Glutamatergic neuron (in vitro differentiated cells): Measurements from ENCODE around the gene TPO. TPM values are rescaled to one million over a fixed set of nuclear protein-coding genes. Genes with fewer than 3 reads are reported as not detected.

ENCODE experiments used
- DNase-seq: peaks from one replicate; pipeline ENCODE4 v3.0.0; 2022
- H3K27ac Mint-ChIP-seq: one replicate; pipeline ENCODE4 v1.8.0; 2020; ENCODE audit warnings: mild to moderate bottlenecking, mixed read lengths, inconsistent platforms; ENCODE audit not compliant: unreplicated experiment
- H3K27me3 Mint-ChIP-seq: one replicate; pipeline ENCODE4 v1.8.0; 2020; ENCODE audit warnings: mild to moderate bottlenecking, moderate library complexity, mixed read lengths, inconsistent platforms; ENCODE audit not compliant: unreplicated experiment
- H3K36me3 Mint-ChIP-seq: one replicate; pipeline ENCODE4 v1.8.0; 2020; ENCODE audit warnings: mild to moderate bottlenecking, mixed read lengths, inconsistent platforms; ENCODE audit not compliant: unreplicated experiment
- H3K4me1 Mint-ChIP-seq: one replicate; pipeline ENCODE4 v1.8.0; 2020; ENCODE audit warnings: mild to moderate bottlenecking, low read depth, mixed read lengths, inconsistent platforms; ENCODE audit not compliant: unreplicated experiment
- H3K4me3 Mint-ChIP-seq: one replicate; pipeline ENCODE4 v1.8.0; 2020; ENCODE audit warnings: mild to moderate bottlenecking, mixed read lengths, inconsistent platforms; ENCODE audit not compliant: unreplicated experiment
- H3K9me3 Mint-ChIP-seq: one replicate; pipeline ENCODE4 v1.8.0; 2020; ENCODE audit warnings: mild to moderate bottlenecking, moderate library complexity, mixed read lengths, inconsistent platforms; ENCODE audit not compliant: unreplicated experiment
- total RNA-seq: library from RNA; stranded (reverse); fragmentation: NEBNext Ultra II Directional; extraction: Animal tissue kit (Norgen Biotek cat#: 25700); gene quantifications from one replicate; pipeline ENCODE4 v1.2.1, GENCODE V29; 2021; ENCODE audit not compliant: unreplicated experiment
- TF ChIP-seq, protein P1 (sequence below): fragments of 200-600 bp; sonication (generic); IDR thresholded peaks from one replicate; pipeline ENCODE4 v1.5.0; 2021; ENCODE audit not compliant: partially characterized antibody, unreplicated experiment

The TPO gene
- total RNA-seq, 1 donor from 2014 or later, result not detected

DNA sequence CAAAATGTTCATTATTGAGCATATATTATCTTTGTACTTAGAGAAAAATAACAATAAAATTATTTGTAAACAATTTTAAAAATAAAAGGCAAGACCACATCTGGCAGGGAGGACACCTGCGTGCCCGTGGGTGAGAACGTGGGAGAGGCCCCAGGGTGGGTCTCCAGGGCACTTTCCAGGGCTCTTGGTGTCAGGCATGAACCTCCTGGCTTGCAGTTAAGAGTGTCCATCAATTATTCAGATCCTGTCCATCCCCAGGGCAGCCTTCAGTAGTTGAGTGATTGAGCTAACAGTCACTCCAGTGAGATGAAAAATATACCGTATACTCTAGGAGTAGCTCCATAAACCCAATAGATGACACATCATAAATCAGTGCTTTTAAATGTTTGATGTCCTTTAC, 49.7 kb downstream of the TPO start:
- Mint-ChIP-seq H3K27ac (no peak overlapping the region), H3K36me3 (peaks cover 3% of the 10 kb centered on the region), H3K4me1 (peaks cover 13% of the 10 kb centered on the region), H3K9me3 (peaks cover 3% of the 10 kb centered on the region), H3K4me3 (no peak overlapping the region), H3K27me3 (no peaks in the 10 kb centered on the region)
- TF ChIP-seq, protein P1, sequence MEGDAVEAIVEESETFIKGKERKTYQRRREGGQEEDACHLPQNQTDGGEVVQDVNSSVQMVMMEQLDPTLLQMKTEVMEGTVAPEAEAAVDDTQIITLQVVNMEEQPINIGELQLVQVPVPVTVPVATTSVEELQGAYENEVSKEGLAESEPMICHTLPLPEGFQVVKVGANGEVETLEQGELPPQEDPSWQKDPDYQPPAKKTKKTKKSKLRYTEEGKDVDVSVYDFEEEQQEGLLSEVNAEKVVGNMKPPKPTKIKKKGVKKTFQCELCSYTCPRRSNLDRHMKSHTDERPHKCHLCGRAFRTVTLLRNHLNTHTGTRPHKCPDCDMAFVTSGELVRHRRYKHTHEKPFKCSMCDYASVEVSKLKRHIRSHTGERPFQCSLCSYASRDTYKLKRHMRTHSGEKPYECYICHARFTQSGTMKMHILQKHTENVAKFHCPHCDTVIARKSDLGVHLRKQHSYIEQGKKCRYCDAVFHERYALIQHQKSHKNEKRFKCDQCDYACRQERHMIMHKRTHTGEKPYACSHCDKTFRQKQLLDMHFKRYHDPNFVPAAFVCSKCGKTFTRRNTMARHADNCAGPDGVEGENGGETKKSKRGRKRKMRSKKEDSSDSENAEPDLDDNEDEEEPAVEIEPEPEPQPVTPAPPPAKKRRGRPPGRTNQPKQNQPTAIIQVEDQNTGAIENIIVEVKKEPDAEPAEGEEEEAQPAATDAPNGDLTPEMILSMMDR, result no peak
- no peak for DNase-seq

DNA sequence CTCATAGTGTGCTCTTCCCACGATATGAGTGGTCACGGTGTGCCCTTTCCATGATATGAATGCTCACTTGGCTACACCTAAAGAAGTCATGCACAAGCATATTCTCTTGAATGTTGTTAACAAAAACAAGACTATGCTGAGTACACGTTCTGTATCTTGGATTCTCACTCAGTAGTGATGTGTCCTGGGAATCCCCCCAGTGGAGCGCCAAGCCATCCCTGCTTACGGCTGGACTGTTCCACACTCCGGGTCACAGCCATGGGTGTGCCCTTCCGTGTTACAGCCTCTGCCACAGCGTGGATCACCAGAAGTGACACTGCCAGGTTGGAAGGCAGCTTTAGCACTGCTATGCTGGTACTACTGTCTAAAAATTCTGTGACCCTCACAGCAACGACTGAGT, 59.1 kb downstream of the TPO start:
- Mint-ChIP-seq H3K4me1 (no peaks in the 10 kb centered on the region), H3K4me3 (no peak overlapping the region), H3K27ac (no peak overlapping the region), H3K36me3 (peaks cover 14% of the 10 kb centered on the region), H3K27me3 (no peaks in the 10 kb centered on the region), H3K9me3 (peaks cover 5% of the 10 kb centered on the region)
- TF ChIP-seq, protein P1, result no peak
- no peak for DNase-seq

DNA sequence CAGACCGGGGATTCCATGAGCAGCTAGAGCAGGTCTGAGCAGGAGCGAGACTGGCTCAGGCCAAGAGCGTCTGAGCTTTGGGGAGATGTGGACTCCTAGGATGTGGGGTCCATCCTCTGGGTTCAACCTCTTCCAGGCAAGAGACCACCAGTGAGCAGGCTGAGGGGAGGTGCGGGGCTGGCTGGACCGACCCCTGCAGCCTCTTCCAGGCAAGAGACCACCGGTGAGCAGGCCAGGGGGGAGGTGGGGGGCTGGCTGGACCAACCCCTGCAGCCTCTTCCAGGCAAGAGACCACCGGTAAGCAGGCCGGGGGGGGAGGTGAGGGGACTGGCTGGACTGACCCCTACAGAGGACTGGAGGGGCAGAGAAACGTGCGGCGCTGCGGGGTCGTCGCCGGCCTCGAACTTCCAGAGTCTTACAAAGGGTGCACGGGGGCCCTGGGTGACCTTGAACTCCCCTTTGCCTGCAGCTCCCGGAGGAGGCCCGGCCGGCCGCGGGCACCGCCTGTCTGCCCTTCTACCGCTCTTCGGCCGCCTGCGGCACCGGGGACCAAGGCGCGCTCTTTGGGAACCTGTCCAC, 63.4 kb downstream of the TPO start:
- Mint-ChIP-seq H3K36me3 (peaks cover 7% of the 10 kb centered on the region), H3K27me3 (peaks cover 3% of the 10 kb centered on the region), H3K27ac (no peak overlapping the region), H3K4me1 (peaks cover 10% of the 10 kb centered on the region), H3K9me3 (peaks cover 6% of the 10 kb centered on the region), H3K4me3 (no peak overlapping the region)
- no peak for DNase-seq
- TF ChIP-seq, protein P1, result no peak

DNA sequence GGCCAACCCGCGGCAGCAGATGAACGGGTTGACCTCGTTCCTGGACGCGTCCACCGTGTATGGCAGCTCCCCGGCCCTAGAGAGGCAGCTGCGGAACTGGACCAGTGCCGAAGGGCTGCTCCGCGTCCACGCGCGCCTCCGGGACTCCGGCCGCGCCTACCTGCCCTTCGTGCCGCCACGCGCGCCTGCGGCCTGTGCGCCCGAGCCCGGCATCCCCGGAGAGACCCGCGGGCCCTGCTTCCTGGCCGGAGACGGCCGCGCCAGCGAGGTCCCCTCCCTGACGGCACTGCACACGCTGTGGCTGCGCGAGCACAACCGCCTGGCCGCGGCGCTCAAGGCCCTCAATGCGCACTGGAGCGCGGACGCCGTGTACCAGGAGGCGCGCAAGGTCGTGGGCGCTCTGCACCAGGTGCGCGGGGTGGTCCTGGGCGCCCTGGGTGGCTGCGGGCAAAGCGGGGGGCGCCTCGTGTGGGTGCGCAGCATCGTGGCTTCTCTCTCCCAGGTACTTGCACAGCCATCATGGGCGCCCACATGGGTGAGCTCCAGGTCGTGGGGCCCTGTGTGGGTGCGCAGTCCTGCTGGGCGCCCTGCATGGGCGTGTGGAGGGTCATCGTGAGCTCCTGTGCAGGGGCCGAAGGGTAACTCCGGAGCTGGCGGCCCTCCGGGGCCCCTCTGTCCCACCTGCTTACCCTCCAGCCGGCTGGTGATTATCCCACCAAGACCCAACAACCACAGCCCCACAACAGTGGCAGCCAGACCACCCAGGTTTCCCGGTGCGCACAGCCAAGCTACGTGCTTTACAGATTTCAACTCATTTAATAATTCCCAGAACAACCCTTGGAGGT, 64.2 kb downstream of the TPO start:
- DNase-seq, result no peak
- peaks cover 3% of the 10 kb centered on the region for H3K27me3 Mint-ChIP-seq
- H3K4me3 Mint-ChIP-seq, result no peak overlapping the region
- peaks cover 10% of the 10 kb centered on the region for H3K4me1 Mint-ChIP-seq
- H3K9me3 Mint-ChIP-seq, result peaks cover 6% of the 10 kb centered on the region
- TF ChIP-seq, protein P1, result no peak
- H3K27ac Mint-ChIP-seq, result no peak overlapping the region
- peaks cover 7% of the 10 kb centered on the region for H3K36me3 Mint-ChIP-seq
